Measurements from ENCODE around the gene MMP26. TPM values are rescaled to one million over a fixed set of nuclear protein-coding genes. Genes with fewer than 3 reads are reported as not detected.

MMP26 gene
- not detected in 2 replicates for total RNA-seq (2021)
- Bru-seq, nascent RNA, result percentile 0 among the genes with signal in this experiment
- BruChase-seq, experiment 1, labeled RNA remaining after a 2-hour chase, result percentile 1 among the genes with signal in this experiment
- not detected for BruChase-seq, experiment 2, labeled RNA remaining after a 6-hour chase
- long read RNA-seq, result 0 reads

DNA sequence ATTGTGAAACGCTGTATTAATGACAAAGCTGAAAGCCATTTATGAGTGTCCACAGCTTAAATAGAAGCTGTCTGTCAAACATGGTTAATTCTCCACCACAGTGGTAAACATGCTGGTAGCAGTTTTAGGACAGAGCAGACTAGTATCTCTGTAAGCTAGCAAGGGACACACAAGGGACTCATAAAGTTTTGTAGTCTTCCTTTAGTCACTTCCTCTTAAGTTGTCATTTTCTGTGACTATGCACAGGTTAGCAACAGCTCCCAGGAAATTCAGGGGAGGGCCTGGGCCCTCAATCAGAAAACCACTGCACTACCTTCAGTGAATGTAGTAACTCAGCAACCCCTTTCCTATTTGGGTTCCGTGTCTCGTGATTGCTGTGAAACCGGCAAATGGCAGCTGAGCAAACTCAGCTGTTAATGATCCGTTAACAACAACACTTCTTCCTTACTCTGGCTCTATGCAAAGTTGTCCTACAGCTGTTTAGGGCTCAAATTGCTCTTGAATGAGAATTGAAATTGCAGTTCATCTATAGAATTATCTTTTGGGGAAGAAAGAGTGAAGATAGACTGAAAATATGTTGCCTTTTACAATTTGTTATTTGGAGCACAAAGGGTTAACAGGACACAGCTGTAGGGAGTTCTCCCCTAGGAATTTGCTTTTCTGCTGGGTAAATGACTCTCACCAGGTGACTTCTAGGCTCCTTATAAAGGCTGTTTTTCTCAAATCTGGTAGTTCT lies at the start of gene MMP26:
Gene MMP26, plus strand, starts transcription at position 731 of the 736 bp plus-strand sequence.
- no peak within 1 kb of the TSS for H3K4me3 ChIP-seq
- no peak within 1 kb of the TSS for H3K27ac ChIP-seq
- CTCF ChIA-PET, result no interaction called here
- H3K4me1 ChIP-seq (replicated peaks; ENCODE audit: insufficient read depth), result no peaks in the 10 kb centered on the region
- H3K79me2 ChIP-seq (ENCODE audit: low read depth), result no peaks in the 10 kb centered on the region
- no peaks in the 10 kb centered on the region for H3K36me3 ChIP-seq (ENCODE audit: low read depth)
- POLR2A ChIA-PET (ENCODE audit: unreplicated experiment), result no interaction called here
- no TSS peak for BruUV-seq (replicated peaks)
- H3K9me2 ChIP-seq (ENCODE audit: insufficient read depth), result no peaks in the 10 kb centered on the region
- no peaks in the 10 kb centered on the region for H3F3A ChIP-seq (ENCODE audit: insufficient read depth, low read depth)
- no peak within 1 kb of the TSS for H2AFZ ChIP-seq
- no peaks in the 10 kb centered on the region for H4K20me1 ChIP-seq (ENCODE audit: insufficient read depth)
- DNase-seq, result no peak
- no peak within 1 kb of the TSS for H3K4me2 ChIP-seq
- no peaks in the 10 kb centered on the region for H3K9me3 ChIP-seq (ENCODE audit: insufficient read depth, low read depth)
- no peaks in the 10 kb centered on the region for H3K27me3 ChIP-seq (ENCODE audit: insufficient read depth, low read depth)
- intact Hi-C loops (cut with micrococcal nuclease; ENCODE audit: unreplicated experiment), result no loop called here
- TF ChIP-seq, protein P1, sequence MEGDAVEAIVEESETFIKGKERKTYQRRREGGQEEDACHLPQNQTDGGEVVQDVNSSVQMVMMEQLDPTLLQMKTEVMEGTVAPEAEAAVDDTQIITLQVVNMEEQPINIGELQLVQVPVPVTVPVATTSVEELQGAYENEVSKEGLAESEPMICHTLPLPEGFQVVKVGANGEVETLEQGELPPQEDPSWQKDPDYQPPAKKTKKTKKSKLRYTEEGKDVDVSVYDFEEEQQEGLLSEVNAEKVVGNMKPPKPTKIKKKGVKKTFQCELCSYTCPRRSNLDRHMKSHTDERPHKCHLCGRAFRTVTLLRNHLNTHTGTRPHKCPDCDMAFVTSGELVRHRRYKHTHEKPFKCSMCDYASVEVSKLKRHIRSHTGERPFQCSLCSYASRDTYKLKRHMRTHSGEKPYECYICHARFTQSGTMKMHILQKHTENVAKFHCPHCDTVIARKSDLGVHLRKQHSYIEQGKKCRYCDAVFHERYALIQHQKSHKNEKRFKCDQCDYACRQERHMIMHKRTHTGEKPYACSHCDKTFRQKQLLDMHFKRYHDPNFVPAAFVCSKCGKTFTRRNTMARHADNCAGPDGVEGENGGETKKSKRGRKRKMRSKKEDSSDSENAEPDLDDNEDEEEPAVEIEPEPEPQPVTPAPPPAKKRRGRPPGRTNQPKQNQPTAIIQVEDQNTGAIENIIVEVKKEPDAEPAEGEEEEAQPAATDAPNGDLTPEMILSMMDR (conservative IDR thresholded peaks at IDR 0.05), result no peak
- TF ChIP-seq EZH2 (IDR thresholded peaks at IDR 0.05; ENCODE audit: low read depth), result no peak

DNA sequence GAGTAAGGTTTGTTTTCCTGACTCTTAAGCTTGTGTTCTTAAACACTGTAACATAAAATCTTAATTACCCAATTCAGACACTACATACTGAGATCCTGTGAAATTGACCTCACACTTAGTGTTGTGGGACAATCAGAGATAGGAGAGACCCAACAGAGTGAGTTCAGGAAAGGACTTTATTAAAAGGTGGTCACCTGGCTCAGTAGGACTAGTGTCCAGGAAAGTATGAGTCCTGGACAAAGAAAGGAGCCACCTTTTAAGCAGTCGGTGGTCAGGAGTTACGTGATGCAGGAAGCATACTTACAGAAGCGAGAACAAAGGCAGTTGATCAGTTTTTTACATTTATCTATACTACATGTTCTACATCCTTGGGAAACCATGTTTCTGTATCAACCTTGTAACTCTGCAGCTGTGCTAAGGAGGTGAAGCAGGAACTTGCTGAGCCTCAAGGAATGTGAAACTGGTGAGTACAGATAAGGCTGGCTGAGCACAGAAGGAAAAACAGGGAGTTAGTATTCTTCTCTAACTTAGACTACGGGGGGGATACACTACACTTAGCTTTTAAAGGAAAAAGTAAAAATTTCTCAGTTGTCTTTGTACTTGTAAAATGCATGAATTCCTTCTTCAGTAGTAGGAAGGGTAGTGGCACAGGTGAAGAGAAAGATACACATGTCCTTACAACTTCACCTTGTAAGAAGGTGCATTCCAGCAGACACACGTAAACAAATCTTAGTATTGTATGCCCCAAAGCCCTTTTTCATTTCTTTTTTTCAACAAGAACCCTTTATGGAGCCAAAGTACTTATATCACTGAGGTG lies 45.7 kb upstream of the MMP26 start:
- Histone ChIP-seq H3K4me1 (replicated peaks; ENCODE audit: insufficient read depth) (no peaks in the 10 kb centered on the region), H3K9me3 (ENCODE audit: insufficient read depth, low read depth) (no peaks in the 10 kb centered on the region), H3F3A (ENCODE audit: insufficient read depth, low read depth) (no peaks in the 10 kb centered on the region), H3K36me3 (ENCODE audit: low read depth) (no peaks in the 10 kb centered on the region), H3K9me2 (ENCODE audit: insufficient read depth) (no peaks in the 10 kb centered on the region), H3K27me3 (ENCODE audit: insufficient read depth, low read depth) (peaks cover 8% of the 10 kb centered on the region; the same call in 1 of the 2 replicates), H3K79me2 (ENCODE audit: low read depth) (no peaks in the 10 kb centered on the region), H4K20me1 (ENCODE audit: insufficient read depth) (no peaks in the 10 kb centered on the region), H2AFZ (no peak overlapping the region), H3K4me2 (no peak overlapping the region), H3K27ac (no peak overlapping the region), H3K4me3 (no peak overlapping the region)
- ChIA-PET CTCF (no interaction called here), POLR2A (ENCODE audit: unreplicated experiment) (no interaction called here)
- intact Hi-C loops (cut with micrococcal nuclease; ENCODE audit: unreplicated experiment), result no loop called here
- no peak for TF ChIP-seq EZH2 (IDR thresholded peaks at IDR 0.05; ENCODE audit: low read depth)
- TF ChIP-seq, protein P1 (conservative IDR thresholded peaks at IDR 0.05), result no peak
- BruUV-seq (replicated peaks), result no TSS peak
- no peak for DNase-seq

DNA sequence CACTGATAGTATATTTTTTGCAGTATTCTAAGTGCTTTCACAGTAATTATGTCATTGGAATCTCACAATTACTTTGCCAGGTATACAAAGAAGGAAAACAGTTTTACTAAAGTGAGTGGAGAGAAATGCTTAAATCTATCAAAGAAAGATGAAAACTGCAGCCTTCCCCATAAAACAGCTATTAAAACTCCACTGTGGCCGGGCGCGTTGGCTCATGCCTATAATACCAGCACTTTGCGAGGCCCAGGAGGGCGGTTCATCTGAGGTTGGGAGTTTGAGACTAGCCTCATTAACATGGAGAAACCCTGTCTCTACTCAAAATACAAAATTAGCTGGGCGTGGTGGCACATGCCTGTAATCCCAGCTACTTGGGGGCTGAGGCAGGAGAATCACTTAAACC lies 41.7 kb upstream of the MMP26 start:
- BruUV-seq (replicated peaks), result no TSS peak
- Histone ChIP-seq H4K20me1 (ENCODE audit: insufficient read depth) (no peaks in the 10 kb centered on the region), H3K4me1 (replicated peaks; ENCODE audit: insufficient read depth) (no peaks in the 10 kb centered on the region), H3K27me3 (ENCODE audit: insufficient read depth, low read depth) (peaks cover 5% of the 10 kb centered on the region; the same call in 1 of the 2 replicates), H3F3A (ENCODE audit: insufficient read depth, low read depth) (no peaks in the 10 kb centered on the region), H3K36me3 (ENCODE audit: low read depth) (no peaks in the 10 kb centered on the region), H3K27ac (no peak overlapping the region), H3K4me3 (no peak overlapping the region), H3K4me2 (no peak overlapping the region), H2AFZ (no peak overlapping the region), H3K9me3 (ENCODE audit: insufficient read depth, low read depth) (no peaks in the 10 kb centered on the region), H3K79me2 (ENCODE audit: low read depth) (no peaks in the 10 kb centered on the region), H3K9me2 (ENCODE audit: insufficient read depth) (no peaks in the 10 kb centered on the region)
- POLR2A ChIA-PET (ENCODE audit: unreplicated experiment), result no interaction called here
- intact Hi-C loops (cut with micrococcal nuclease; ENCODE audit: unreplicated experiment), result no loop called here
- CTCF ChIA-PET, result no interaction called here
- DNase-seq, result no peak
- no peak for TF ChIP-seq EZH2 (IDR thresholded peaks at IDR 0.05; ENCODE audit: low read depth)
- TF ChIP-seq, protein P1 (conservative IDR thresholded peaks at IDR 0.05), result no peak

Measured in PC-9 (cell line).